HL-60 (cell line): ENCODE data around the gene DSTYK.

ENCODE experiments used
- GABPA ChIP-seq: IDR thresholded peaks from 2 replicates; pipeline ENCODE4 v1.6.1; 2012; ENCODE audit warnings: low read depth
- POLR2AphosphoS5 ChIP-seq: IDR thresholded peaks from 2 replicates; pipeline ENCODE4 v1.6.1; 2012; ENCODE audit warnings: low read depth
- SPI1 ChIP-seq: IDR thresholded peaks from 2 replicates; pipeline ENCODE4 v1.6.1; 2012; ENCODE audit warnings: low read depth, mild to moderate bottlenecking, borderline replicate concordance
- TF ChIP-seq, protein P1 (sequence below): IDR thresholded peaks from one replicate; pipeline ENCODE4 v1.5.1; 2011; ENCODE audit warnings: low read length, control low read depth, inconsistent platforms; ENCODE audit not compliant: insufficient read depth
- TF ChIP-seq, protein P2 (sequence below): IDR thresholded peaks from 2 replicates; pipeline ENCODE4 v1.6.1; 2012; ENCODE audit warnings: low read depth; ENCODE audit not compliant: insufficient replicate concordance

DNA sequence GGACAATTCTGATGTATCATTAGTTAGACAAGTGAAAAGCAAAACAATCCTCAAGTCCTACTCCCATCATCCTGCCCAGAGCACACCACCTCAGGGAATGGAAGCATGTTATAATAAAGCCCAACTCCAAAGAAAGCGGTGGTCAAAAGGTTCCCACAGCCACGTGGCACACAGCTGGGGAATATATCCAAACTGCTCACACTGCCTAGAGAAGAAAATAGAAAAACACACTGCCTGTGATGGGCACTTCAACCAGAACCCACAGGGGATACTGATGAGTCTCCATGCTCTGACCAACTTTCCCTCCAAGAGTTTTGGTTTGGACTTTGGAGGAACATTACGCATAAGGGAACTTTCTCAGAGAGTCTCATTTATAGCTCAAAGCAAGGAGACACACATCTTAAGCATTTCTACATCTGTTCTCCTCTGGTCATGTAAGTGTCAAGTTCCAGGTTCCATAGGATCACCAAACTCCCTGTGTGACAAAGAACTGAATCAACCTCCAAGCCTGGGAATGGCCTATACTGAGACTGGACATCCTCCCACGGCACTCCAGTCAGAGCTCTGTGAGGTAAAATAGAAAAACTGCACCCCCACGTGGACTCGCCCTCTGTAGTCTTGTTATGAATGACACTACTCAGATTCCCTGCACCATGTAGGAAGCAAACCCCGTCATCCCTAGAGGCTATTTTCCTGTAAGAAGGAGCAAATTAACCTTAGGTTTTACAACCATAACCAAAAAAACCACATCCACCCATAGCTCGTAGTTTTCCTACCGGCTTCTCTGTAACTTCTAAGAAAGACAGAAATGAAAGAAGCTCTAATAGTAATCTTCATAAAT lies 12.2 kb downstream of the DSTYK start:
- TF ChIP-seq, protein P1, sequence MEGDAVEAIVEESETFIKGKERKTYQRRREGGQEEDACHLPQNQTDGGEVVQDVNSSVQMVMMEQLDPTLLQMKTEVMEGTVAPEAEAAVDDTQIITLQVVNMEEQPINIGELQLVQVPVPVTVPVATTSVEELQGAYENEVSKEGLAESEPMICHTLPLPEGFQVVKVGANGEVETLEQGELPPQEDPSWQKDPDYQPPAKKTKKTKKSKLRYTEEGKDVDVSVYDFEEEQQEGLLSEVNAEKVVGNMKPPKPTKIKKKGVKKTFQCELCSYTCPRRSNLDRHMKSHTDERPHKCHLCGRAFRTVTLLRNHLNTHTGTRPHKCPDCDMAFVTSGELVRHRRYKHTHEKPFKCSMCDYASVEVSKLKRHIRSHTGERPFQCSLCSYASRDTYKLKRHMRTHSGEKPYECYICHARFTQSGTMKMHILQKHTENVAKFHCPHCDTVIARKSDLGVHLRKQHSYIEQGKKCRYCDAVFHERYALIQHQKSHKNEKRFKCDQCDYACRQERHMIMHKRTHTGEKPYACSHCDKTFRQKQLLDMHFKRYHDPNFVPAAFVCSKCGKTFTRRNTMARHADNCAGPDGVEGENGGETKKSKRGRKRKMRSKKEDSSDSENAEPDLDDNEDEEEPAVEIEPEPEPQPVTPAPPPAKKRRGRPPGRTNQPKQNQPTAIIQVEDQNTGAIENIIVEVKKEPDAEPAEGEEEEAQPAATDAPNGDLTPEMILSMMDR = no peak
- no peak for TF ChIP-seq POLR2AphosphoS5
- TF ChIP-seq GABPA = no peak
- TF ChIP-seq, protein P2, sequence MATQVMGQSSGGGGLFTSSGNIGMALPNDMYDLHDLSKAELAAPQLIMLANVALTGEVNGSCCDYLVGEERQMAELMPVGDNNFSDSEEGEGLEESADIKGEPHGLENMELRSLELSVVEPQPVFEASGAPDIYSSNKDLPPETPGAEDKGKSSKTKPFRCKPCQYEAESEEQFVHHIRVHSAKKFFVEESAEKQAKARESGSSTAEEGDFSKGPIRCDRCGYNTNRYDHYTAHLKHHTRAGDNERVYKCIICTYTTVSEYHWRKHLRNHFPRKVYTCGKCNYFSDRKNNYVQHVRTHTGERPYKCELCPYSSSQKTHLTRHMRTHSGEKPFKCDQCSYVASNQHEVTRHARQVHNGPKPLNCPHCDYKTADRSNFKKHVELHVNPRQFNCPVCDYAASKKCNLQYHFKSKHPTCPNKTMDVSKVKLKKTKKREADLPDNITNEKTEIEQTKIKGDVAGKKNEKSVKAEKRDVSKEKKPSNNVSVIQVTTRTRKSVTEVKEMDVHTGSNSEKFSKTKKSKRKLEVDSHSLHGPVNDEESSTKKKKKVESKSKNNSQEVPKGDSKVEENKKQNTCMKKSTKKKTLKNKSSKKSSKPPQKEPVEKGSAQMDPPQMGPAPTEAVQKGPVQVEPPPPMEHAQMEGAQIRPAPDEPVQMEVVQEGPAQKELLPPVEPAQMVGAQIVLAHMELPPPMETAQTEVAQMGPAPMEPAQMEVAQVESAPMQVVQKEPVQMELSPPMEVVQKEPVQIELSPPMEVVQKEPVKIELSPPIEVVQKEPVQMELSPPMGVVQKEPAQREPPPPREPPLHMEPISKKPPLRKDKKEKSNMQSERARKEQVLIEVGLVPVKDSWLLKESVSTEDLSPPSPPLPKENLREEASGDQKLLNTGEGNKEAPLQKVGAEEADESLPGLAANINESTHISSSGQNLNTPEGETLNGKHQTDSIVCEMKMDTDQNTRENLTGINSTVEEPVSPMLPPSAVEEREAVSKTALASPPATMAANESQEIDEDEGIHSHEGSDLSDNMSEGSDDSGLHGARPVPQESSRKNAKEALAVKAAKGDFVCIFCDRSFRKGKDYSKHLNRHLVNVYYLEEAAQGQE = no peak
- TF ChIP-seq SPI1 = no peak
